Measurements from ENCODE around the gene URB2.

- TF ChIP-seq FOXA1 (IDR thresholded peaks at IDR 0.05) (no peak), FOXK2 (IDR thresholded peaks at IDR 0.05) (no peak), SUZ12 (IDR thresholded peaks at IDR 0.05) (no peak), CTBP1 (IDR thresholded peaks at IDR 0.05; ENCODE audit: borderline replicate concordance) (no peak), NFRKB (IDR thresholded peaks at IDR 0.05) (no peak), ARNT (IDR thresholded peaks at IDR 0.05) (no peak), BHLHE40 (IDR thresholded peaks at IDR 0.05; ENCODE audit: borderline replicate concordance) (no peak), SP1 (IDR thresholded peaks at IDR 0.05) (no peak), LEF1 (IDR thresholded peaks at IDR 0.05; ENCODE audit: borderline replicate concordance) (no peak), PKNOX1 (IDR thresholded peaks at IDR 0.05) (no peak), ZNF384 (IDR thresholded peaks at IDR 0.05) (no peak), FOXM1 (IDR thresholded peaks at IDR 0.05; ENCODE audit: borderline replicate concordance) (no peak), L3MBTL2 (conservative IDR thresholded peaks at IDR 0.05) (no peak), TARDBP (IDR thresholded peaks at IDR 0.05) (no peak)
These were observed 26.7 kb upstream of the URB2 start for GRCh38 chr1:229599218-229599954.

Measured in HEK293T (cell line).